Measurements from ENCODE around the gene IGHMBP2.

DNA sequence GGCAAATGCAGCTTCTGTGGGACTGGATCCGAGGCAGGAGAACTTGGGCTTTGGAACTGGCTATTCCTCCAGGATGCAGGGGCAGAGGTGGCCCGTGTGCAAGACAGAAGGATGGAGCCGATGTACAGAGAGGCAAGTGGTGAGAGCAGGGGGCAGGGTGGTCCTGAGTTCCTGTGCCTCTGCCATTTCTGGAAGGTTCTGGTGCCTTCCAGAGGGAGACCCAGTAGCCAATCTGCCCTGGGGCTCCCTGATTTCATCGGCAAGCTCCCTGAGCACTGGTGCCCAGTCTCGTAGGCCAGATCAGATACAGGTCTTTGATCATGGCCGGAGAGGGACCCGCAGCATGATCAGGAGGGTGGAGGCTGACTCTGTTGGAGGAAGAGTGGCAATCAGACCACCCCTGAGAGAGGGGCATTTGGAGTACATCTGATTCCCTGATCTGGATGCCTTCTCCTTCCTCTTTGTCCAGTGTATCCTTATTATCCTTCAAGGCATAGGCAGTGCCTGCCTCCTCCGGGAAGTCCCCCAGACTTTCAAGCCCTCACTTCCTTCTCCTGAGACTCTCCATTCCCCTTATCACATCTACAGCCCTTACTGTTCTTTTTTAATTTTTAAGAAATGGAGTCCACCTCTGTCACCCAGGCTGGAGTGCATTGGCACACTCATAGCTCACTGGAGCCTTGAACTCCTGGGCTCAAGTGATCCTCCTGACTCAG, 67.4 kb downstream of the IGHMBP2 start:
- TF ChIP-seq, protein P1, sequence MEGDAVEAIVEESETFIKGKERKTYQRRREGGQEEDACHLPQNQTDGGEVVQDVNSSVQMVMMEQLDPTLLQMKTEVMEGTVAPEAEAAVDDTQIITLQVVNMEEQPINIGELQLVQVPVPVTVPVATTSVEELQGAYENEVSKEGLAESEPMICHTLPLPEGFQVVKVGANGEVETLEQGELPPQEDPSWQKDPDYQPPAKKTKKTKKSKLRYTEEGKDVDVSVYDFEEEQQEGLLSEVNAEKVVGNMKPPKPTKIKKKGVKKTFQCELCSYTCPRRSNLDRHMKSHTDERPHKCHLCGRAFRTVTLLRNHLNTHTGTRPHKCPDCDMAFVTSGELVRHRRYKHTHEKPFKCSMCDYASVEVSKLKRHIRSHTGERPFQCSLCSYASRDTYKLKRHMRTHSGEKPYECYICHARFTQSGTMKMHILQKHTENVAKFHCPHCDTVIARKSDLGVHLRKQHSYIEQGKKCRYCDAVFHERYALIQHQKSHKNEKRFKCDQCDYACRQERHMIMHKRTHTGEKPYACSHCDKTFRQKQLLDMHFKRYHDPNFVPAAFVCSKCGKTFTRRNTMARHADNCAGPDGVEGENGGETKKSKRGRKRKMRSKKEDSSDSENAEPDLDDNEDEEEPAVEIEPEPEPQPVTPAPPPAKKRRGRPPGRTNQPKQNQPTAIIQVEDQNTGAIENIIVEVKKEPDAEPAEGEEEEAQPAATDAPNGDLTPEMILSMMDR (IDR thresholded peaks at IDR 0.05) = no peak
- no peak for TF ChIP-seq POLR2A (IDR thresholded peaks at IDR 0.05)

Measured in esophagus squamous epithelium (tissue), 4 donors.